Stimulated activated CD8-positive, alpha-beta memory T cell treated with anti-CD3 and anti-CD28 coated beads, Interleukin-2, amount 100 ng/mL, for 1 hour (primary cell): ENCODE results near the gene ERMP1.
"Not testable (repeated sequence)": the region's sequence is repeated elsewhere in the genome, so short reads cannot be mapped to it uniquely, and the experiment has no call there.

Source experiments
- DNase-seq, 2 donors: peaks; one replicate each; pipeline ENCODE4 v3.0.0-alpha.2; 2020; ENCODE audit warnings: low read depth in 2 of 2

ERMP1 gene

DNA sequence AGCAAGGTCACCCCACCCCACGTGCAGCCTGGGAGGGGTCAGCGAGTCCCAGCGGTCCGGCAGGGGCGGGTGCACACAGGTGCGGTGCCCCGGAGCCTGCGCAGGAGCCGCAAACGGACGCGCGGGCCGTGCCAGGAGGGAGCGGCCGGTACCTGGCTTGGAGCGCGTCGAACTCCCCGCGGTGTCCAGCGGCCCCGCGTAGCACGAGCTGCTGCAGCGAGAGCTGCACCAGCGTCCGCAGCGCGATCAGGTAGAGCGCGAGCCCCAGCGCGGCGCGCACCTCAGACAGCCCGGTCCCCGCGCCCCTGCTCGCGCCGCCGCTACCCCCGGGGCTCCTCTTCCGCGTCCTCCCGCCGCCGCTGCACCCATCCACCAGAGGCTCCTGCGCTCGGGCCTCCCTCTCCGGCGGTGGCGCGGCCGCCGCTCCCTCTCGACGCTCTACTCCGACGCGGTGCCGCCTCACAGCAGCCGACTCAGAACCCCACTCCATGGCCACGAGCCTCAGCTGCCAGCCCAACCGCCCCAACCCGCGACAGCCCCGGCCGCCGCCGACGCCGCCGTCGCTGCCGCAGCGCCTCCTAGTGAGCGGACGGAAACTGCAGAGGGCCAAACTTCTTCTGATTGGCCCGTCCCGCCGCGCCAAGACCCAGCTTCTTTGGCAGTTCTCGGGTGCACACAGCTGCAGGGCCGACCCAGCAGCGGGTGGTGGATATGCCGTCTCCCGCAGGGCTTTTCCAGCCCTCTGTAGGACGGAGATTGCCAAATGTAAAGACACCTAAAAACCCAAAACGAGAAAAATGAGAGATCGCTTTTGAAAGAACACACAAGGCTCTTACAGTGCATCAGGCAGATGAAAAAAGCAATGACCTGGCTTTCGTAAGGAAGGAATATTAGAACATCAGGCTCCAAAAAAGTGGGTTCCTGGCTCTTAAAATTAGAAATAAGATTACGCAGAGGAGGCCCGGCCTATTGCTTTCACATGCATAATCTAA, at the start of gene ERMP1:
TSS of gene ERMP1 (minus strand) at position 580 of the 992 bp plus-strand sequence. CDS start at position 490, 90 bp downstream.
- peak; percentile 78 to 82 for DNase-seq

DNA sequence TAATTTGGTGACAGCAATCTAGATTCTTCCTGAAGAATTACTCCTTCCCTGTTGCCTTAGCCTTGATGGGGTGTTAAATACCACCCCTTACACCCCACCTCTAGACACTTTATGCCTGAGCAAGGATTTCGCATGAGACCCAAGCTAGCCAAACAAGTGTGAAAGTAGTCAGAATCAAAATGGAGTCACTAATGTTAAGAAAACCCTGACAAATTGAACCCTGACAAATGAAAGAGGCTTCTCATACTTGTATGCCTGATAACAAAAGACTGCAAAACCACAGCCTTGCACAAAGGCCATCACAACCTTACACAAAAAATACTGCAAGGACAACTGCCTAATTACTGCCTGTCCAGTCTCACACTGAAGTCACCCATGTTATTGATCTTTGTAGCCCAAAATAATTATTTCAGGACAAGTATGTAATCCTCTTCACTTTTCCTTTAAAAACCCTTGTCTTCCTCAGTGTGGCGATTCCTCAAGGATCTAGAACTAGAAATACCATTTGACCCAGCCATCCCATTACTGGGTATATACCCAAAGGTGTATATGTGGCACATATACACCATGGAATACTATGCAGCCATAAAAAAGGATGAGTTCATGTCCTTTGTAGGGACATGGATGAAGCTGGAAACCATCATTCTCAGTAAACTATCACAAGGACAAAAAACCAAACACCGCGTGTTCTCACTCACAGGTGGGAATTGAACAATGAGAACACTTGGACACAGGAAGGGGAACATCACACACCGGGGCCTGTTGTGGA, 49.5 kb upstream of the ERMP1 start:
- DNase-seq: not testable (repeated sequence)

GRCh38 chr9:5879419-5880181, 46.7 kb upstream of the ERMP1 start:
- DNase-seq: no peak

DNA sequence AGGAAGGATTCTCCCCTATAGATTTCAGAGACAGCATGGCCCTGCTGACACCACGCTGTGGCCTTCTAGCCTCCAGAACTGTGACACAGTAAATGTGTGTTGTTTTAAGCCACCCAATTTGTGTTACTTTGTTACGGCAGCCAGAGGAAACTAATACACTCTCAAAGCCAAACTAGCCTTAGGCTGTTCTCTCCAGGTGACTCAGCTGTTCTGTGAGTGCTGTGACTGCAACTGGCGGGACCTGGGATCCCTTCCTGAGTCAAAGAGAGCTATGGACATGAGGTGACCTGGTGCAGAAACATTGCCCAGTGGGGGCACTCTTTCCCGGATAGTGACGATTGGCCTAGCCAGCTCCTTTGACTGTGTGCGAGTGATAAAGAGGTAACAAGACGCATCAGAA, 43.8 kb upstream of the ERMP1 start:
- DNase-seq: no peak

DNA sequence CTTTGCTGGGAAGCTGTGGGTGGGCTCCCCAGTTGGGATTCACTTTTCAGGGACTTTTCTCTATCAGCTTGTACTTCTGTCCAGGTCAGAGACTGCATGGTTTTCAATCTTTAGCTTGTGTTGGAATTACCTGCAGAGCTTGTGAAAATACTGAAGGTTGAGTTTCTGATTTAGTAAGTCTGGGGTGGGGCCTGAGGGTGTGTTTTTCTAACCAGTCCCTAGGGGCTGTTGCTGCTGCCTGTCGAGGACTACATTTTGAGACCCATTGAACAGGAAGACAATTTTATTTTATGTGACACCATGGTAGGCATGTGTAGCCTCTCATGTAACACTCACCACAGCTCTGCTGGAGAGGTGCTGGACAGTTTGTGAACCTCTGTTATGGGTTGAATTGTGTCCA, 43.1 kb upstream of the ERMP1 start:
- no peak for DNase-seq

DNA sequence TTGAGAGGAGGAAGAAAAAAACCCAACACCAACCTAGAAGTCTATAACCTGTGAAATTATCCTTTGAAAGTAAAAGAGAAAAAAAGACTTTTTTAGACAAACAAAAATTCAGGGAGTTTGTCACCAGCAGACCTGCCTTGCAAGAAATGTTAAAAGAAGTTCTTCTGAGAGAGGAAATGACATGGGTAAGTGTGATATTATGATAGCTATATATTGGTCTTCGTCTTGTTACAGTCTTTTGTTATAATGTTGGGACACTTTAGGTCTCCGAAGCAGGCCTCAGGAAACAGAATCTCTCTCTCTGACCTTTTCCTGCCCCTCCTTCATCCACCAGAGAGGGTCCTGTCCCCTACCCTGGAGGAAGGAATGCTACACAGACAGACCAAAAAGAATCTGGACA, 41.1 kb upstream of the ERMP1 start:
- no peak for DNase-seq

DNA sequence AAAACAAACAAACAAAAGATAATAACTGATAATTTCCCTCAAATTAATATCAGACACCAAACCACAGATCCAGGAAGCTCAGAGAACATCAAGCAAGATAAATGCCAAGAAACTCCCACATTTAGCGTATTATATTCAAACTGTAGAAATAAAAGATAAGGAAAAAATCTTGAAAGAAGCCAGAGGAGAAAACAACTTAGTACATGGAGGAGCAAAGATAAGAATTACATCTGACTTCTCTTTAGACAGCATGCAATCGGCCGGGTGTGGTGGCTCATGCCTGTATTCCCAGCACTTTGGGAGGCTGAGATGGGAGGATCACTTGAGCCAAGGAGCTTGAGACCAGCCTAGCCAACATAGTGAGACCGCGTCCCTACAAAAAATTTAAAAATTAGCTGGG, 40.5 kb upstream of the ERMP1 start:
- no peak for DNase-seq

DNA sequence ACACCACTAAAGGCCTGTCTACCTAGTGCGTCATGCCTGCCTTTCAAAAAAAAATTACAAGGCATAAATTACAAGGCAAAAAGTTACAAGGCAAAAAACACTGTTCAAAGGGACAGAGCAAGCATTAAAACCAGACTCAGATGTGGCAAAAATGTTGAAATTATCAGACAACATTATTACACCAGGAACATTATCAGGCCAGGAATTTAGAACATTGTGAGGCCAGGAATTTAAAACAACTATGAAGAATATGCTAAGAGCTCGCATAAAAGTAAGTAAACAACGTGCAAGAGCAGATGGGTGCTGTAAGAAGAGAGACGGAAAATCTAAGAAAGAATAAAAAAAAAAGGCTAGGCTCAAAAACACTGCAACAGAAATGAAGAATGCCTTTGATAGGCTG, 39.6 kb upstream of the ERMP1 start:
- DNase-seq: no peak

DNA sequence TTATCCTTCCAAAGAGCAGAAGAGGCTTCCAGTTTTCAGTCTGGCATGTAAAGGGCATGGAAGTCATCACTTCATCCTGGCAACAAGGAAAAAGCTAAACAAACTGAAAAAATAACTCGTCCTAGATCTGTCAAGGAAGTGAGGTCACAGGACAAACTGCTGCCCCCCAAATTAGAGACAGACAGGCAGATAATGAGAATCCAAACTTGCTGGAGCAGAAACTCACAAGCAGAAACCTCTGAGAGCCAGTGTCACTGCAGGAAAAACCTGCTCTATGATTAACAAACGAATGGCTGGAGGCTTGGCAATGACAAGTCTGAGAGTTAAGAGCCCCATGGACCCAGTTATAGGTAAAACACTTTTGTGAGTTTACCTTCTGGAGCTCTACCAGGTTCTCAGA, 38.9 kb upstream of the ERMP1 start:
- no peak for DNase-seq

DNA sequence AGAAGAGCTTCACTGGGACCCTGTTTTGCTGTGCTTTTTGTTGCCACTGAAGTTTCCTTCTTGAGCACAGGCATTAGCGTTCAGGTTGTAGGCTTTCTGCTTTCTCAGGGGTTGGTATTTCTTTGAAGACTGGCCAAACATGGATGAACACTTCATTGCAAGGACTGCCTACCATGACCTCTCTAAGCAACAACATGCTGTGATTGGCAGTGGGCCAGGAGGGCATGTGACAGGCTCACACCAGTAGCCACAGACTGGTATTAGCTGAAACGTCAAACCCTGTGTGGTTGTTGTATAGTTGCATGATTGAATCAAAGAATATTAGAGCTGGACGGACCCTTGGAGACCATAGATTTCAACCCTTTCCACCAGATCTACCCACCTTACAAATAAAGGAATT, 37.8 kb upstream of the ERMP1 start:
- no peak for DNase-seq

GRCh38 chr9:5870020-5870339, 37.1 kb upstream of the ERMP1 start:
- DNase-seq: no peak

DNA sequence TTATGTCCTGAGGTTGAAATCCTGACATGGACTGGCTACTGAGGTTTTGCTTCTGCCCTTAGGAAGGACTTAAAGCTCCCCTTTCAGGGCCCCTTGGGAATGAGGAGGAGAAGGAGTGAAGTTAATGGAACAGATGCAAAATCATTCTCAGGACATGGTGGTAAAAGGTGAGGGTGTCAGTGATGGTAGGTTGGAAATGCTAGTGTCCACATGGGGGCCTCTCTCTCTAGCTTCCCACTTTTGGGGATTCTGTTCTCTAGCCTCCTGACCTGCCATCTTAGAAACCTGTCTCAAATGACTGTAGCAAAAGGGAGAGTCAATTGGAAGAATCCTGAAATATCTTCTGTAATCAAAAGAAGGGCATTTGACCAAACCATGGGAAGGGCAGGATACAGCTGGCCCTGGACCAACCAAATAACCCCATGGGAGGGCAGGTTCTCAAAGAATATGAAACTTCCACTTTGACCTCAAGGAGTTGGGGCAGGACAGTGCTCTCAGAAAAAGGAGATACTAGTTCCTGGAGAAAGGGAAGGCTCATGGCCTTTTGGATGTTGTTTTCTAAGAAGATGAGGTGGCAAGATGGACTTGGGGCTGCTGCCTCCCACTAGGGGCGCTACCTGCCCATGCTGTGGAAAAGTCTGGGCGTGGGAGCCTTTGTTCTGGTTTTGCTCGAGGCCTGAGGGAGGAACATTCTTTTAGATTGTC, 36.5 kb upstream of the ERMP1 start:
- no peak for DNase-seq

- no peak for DNase-seq
These were observed 35.3 kb upstream of the ERMP1 start for GRCh38 chr9:5868235-5868634.

DNA sequence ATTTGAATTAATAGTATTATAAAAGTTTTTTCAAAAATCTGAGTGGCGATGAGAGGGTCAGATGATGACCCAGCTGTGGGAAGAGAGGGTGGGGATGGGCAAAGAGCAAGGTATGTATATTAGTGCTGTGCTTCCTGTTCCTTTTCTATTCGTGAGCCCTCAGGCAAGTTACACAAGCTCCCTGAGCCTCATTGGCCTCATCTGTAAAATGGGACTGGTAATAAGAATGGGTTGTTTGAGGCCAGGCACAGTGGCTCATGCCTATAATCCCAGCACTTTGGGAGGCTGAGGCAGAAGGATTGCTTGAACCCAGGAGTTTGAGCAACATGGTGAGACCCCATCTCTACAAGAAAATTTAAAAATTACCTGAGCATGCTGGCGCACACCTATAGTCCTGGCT, 33.8 kb upstream of the ERMP1 start:
- DNase-seq: no peak

- DNase-seq: no peak
These were observed 33.4 kb upstream of the ERMP1 start for GRCh38 chr9:5866272-5866671.

DNA sequence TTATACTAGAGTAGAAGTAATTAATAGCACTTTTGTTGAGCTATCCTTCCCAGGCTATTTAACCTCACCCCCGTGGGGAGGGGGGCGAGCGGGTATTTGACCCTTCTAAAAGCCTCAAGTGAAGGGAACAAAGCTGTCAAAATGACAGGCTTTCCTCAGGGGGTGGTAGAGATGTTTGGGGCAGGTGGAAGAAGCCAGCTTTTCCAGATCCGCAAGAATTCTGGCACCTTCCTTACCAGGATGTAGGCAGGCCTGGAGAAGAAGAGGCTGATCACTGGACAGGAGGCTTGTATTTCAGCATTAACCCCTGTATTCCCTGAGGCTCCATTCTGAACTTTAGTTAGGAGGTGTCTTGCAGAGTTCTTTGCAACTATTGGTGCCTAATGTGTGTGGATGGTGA, 31.5 kb upstream of the ERMP1 start:
- DNase-seq: no peak

DNA sequence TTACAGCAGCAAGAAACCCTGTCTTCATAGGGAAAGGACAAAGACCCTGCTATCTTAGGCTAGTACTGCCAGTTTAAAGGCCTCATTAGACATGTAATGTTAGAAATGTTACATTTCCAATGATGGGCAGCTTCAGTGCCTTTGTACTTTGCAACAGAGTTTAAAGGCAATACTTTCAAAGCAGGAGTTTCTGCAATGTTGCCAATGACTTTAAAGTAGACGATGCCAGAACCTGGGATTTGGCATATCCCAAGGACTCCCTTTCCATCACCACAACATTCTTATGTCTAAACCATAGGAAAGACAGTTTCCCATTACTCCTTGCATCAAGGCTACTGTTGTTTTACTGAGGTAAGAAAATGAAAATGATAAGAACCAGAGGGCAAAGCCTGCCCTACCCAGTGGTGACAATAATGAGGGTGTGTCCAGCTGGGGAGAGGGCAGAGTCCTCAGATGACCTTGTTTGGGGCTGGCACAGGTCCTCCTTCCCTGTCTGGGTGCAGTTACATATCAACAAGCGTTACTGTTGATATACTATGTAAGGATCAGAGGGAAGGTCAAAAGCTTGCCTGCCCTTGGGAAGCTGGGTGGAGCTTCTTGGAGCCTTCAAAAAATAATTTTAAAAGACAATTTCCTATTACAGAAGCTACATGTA, 30.3 kb upstream of the ERMP1 start:
- no peak for DNase-seq

DNA sequence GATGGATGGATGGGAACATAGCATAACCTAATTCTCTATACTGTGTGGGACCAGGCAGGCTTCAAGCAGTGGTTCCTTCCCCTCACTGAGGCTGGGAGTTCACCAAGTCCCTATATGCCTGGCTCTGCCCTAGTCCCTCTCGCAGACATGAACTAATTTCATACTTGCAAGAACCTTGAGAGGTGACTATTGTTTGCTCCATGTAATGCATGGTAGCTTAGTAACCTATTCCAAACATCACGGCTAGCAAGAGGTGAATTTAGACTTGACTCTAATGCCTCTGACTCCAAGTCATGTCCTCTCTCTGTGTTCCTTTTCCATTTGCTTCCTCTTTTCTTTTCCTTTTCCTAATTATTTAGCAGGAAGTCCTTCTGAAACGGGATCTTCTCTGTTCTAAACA, 25.9 kb upstream of the ERMP1 start:
- DNase-seq: no peak

DNA sequence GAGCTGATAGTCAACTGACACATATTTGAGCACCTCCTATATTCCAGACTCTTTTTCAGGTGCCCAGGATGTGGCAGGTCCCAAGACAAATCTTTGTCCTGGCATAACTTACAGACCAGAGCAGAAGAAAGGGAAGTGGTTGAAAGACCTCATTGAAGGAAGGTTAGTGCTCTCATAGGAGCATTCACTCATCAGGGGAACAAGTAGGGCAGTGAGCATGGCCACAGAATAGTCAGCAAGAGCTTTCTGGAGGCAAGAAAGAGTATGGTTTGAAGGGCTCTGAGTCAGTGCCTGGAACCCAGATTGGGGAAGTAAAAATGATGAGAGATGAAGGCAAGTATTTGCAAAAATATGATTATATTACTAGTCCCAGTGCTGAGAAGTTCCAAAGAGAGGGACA, 25.0 kb upstream of the ERMP1 start:
- DNase-seq: no peak

DNA sequence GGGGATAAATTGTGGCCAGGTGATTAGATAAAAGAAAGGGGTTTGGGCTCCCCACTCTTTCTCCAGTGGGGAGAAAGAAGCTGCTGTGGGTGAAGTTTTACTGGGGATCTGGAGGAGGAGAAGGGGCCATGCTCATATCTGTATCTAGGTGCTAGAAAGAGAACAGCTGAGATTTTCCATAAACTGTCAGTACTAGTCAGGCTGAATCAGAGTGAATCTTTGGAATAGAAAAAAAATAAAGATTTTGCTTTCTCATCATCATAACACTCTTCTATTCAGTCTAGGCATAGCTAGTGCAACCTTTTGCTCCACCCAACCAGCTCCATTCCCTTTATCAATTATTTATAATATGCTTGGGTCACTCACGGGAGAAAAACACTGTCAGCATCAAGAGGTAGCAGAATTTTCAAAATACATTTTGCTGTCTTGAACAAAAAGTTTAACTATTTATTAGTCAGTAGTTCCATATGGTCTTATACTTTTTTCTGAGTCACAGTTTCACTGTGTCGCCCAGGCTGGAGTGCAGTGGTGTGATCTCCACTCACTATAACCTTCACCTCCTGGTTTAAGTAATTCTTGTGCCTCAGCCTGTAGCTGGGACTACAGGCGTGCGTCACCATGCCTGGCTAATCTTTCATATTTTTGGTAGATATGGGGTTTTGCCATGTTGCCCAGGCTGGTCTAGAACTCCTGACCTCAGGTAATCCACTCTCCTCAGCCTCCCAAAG, 21.3 kb upstream of the ERMP1 start:
- DNase-seq: no peak
